Measurements from ENCODE around the gene CDHR4.

DNA sequence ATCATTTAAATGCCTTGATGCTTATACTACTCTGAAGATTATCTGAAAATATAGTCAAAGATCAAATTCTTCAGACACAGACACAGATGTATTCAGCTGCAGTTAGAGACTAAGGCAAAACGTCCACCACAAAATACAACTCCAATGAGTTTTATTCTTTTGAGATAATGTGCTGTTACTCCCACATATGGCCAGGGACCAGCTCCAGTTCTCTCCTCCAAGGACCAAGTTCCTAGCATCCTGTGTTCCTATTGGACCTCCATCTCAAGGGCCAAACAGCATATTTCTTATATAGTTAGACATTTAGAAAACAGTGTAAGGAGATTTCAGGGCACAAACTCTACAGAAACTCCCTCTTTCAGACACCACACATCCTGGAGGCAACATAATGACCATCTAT, 40.4 kb downstream of the CDHR4 start:
- TF ChIP-seq, protein P1, sequence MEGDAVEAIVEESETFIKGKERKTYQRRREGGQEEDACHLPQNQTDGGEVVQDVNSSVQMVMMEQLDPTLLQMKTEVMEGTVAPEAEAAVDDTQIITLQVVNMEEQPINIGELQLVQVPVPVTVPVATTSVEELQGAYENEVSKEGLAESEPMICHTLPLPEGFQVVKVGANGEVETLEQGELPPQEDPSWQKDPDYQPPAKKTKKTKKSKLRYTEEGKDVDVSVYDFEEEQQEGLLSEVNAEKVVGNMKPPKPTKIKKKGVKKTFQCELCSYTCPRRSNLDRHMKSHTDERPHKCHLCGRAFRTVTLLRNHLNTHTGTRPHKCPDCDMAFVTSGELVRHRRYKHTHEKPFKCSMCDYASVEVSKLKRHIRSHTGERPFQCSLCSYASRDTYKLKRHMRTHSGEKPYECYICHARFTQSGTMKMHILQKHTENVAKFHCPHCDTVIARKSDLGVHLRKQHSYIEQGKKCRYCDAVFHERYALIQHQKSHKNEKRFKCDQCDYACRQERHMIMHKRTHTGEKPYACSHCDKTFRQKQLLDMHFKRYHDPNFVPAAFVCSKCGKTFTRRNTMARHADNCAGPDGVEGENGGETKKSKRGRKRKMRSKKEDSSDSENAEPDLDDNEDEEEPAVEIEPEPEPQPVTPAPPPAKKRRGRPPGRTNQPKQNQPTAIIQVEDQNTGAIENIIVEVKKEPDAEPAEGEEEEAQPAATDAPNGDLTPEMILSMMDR (IDR thresholded peaks at IDR 0.05 in 8 of 11, conservative IDR thresholded peaks at IDR 0.05 in 3 of 11) = no peak
- TF ChIP-seq POLR2A (IDR thresholded peaks at IDR 0.05) = no peak
- no peak for TF ChIP-seq POLR2AphosphoS5 (IDR thresholded peaks at IDR 0.05)
